Keratinocyte (primary cell): ENCODE data around the gene ALDOB. TPM values are rescaled to one million over a fixed set of nuclear protein-coding genes. Genes with fewer than 3 reads are reported as not detected.

Experiments used
- DNase-seq: peaks from one replicate; pipeline ENCODE4 v3.0.0-alpha.2; 2011; ENCODE audit warnings: low read depth, missing footprints, low spot score
- FAIRE-seq: peaks from 2 replicates; lab custom pipeline; 2011; peaks lifted over from hg19 to GRCh38; lab: Jason Lieb, UNC
- H2AFZ ChIP-seq: 2 replicates; pipeline ENCODE4 v1.6.0; 2012; ENCODE audit warnings: low read length, control low read depth, inconsistent platforms; ENCODE audit not compliant: control insufficient read depth
- H3K27ac ChIP-seq: 2 replicates; pipeline ENCODE4 v1.5.1; 2011; ENCODE audit warnings: low read length; ENCODE audit not compliant: control insufficient read depth, insufficient read depth
- H3K27me3 ChIP-seq: 3 replicates; pipeline ENCODE4 v1.6.0; 2011; ENCODE audit warnings: low read length; ENCODE audit not compliant: control insufficient read depth, insufficient read depth; ENCODE audit errors: extremely low read depth
- H3K36me3 ChIP-seq, 2 experiments: 2 replicates in 1 of 2; 3 replicates in 1 of 2; pipeline ENCODE4 v1.5.1; 2011; ENCODE audit warnings: low read length in 2 of 2, mild to moderate bottlenecking in 1 of 2; ENCODE audit not compliant: control insufficient read depth in 2 of 2, insufficient read depth in 2 of 2; ENCODE audit errors: extremely low read depth in 1 of 2
- H3K4me1 ChIP-seq: 3 replicates; pipeline ENCODE4 v1.5.1; 2011; ENCODE audit warnings: low read length; ENCODE audit not compliant: control insufficient read depth, insufficient read depth; ENCODE audit errors: extremely low read depth
- H3K4me2 ChIP-seq: 3 replicates; pipeline ENCODE4 v1.6.0; 2011; ENCODE audit warnings: low read depth, low read length; ENCODE audit not compliant: control insufficient read depth, insufficient read depth; ENCODE audit errors: extremely low read depth
- H3K4me3 ChIP-seq, 3 experiments: fragments of 200-600 bp in 1 of 3; sonication (generic) in 1 of 3; 2 replicates in 2 of 3; 3 replicates in 1 of 3; pipeline ENCODE4 v1.5.1; 2011 to 2016; ENCODE audit warnings: low read length in 3 of 3, mild to moderate bottlenecking in 3 of 3, control low read depth in 2 of 3, inconsistent platforms in 1 of 3, low read depth in 1 of 3, mixed read lengths in 1 of 3, mixed run types in 1 of 3, moderate library complexity in 1 of 3; ENCODE audit not compliant: control insufficient read depth in 2 of 3, insufficient read depth in 2 of 3; ENCODE audit errors: extremely low read depth in 1 of 3
- H3K79me2 ChIP-seq: 2 replicates; pipeline ENCODE4 v1.6.0; 2012; ENCODE audit warnings: low read length; ENCODE audit not compliant: control insufficient read depth, insufficient read depth
- H3K9ac ChIP-seq: 3 replicates; pipeline ENCODE4 v1.6.0; 2011; ENCODE audit warnings: low read length; ENCODE audit not compliant: control insufficient read depth, insufficient read depth; ENCODE audit errors: extremely low read depth
- H3K9me1 ChIP-seq: 3 replicates; pipeline ENCODE4 v1.6.0; 2011; ENCODE audit warnings: low read length; ENCODE audit not compliant: control insufficient read depth, insufficient read depth; ENCODE audit errors: extremely low read depth
- H3K9me3 ChIP-seq: 2 replicates; pipeline ENCODE4 v1.5.1; 2012; ENCODE audit warnings: low read depth, low read length; ENCODE audit not compliant: control insufficient read depth
- H4K20me1 ChIP-seq: 3 replicates; pipeline ENCODE4 v1.6.0; 2011; ENCODE audit warnings: low read length; ENCODE audit not compliant: control insufficient read depth, insufficient read depth; ENCODE audit errors: extremely low read depth
- CTCF ChIP-seq, 3 experiments: IDR thresholded peaks in 1 of 3; conservative IDR thresholded peaks in 1 of 3; optimal IDR thresholded peaks in 1 of 3; 2 replicates in 2 of 3; 3 replicates in 1 of 3; pipeline versions ENCODE3 to v1.5.1; 2011; ENCODE audit warnings: low read length in 3 of 3, mild to moderate bottlenecking in 3 of 3, moderate library complexity in 2 of 3, control low read depth in 1 of 3, inconsistent platforms in 1 of 3; ENCODE audit not compliant: insufficient read depth in 2 of 3; ENCODE audit errors: extremely low read depth in 1 of 3
- EZH2 ChIP-seq: IDR thresholded peaks from one replicate; pipeline ENCODE4 v1.6.1; 2012; ENCODE audit warnings: inconsistent platforms, mild to moderate bottlenecking, low read length, moderate library complexity
- dilution Hi-C: fragments of 300-500 bp; cut with MboI; formaldehyde crosslinking; loops from one replicate; pipeline ENCODE4 v1.7.0; 2020; ENCODE audit warnings: low sequenced_read_pairs; ENCODE audit not compliant: extremely low pct_ligation_motif_present
- polyA plus RNA-seq, 5 experiments: library from polyadenylated mRNA; depleted of rRNA in 3 of 5; stranded (reverse) in 3 of 5; stranded (forward) in 1 of 5; unstranded in 1 of 5; fragments of >200 nt; gene quantifications; 1 replicate in 1 of 5; 2 replicates in 3 of 5; 3 replicates in 1 of 5; pipeline versions ENCODE4 v1.2.1 to v1.2.3, GENCODE V29; 2011 to 2012; ENCODE audit warnings: missing spikeins in 2 of 5, low read depth in 1 of 5, low replicate concordance in 1 of 5

Gene ALDOB
- polyA plus RNA-seq, 1 donor (not counting 4 experiments of a cell fraction or from before 2014, with no cell fraction given) = not detected

GRCh38 chr9:101465326-101465915 is 29.8 kb upstream of the ALDOB start:
- Histone ChIP-seq H3K27me3 (no peaks in the 10 kb centered on the region), H3K9me3 (no peaks in the 10 kb centered on the region), H3K4me3 (no peak overlapping the region), H3K36me3 (peaks cover 0 to 1% of the 10 kb centered on the region in 2 experiments), H3K79me2 (no peaks in the 10 kb centered on the region), H3K4me1 (peaks cover 18% of the 10 kb centered on the region), H2AFZ (peak overlapping the region; percentile 47), H4K20me1 (no peaks in the 10 kb centered on the region), H3K27ac (peak overlapping the region; percentile 32), H3K9me1 (no peaks in the 10 kb centered on the region), H3K9ac (no peak overlapping the region), H3K4me2 (peak overlapping the region; percentile 46)
- TF ChIP-seq EZH2 (no peak), CTCF (optimal IDR thresholded peaks at IDR 0.05 in 1 of 3, IDR thresholded peaks at IDR 0.05 in 1 of 3, conservative IDR thresholded peaks at IDR 0.05 in 1 of 3; ENCODE audit: extremely low read depth in 1 of 3, insufficient read depth in 2 of 3, low read length in 3 of 3) (peak; percentile 62 to 76 (median 75))
- FAIRE-seq (peak; percentile 94), DNase-seq (no peak)
- dilution Hi-C loops = no loop called here

- H4K20me1 ChIP-seq = no peaks in the 10 kb centered on the region
- TF ChIP-seq EZH2 (no peak), CTCF (optimal IDR thresholded peaks at IDR 0.05 in 1 of 3, IDR thresholded peaks at IDR 0.05 in 1 of 3, conservative IDR thresholded peaks at IDR 0.05 in 1 of 3; ENCODE audit: extremely low read depth in 1 of 3, insufficient read depth in 2 of 3, low read length in 3 of 3) (no peak)
- no peak overlapping the region for H2AFZ ChIP-seq
- H3K27ac ChIP-seq = no peak overlapping the region
- no peaks in the 10 kb centered on the region for H3K9me3 ChIP-seq
- H3K36me3 ChIP-seq = no peaks in the 10 kb centered on the region
- no peak overlapping the region for H3K4me2 ChIP-seq
- H3K4me3 ChIP-seq = no peak overlapping the region
- peaks cover 18% of the 10 kb centered on the region for H3K4me1 ChIP-seq
- no peak for DNase-seq
- no peak for FAIRE-seq
- H3K9me1 ChIP-seq = no peaks in the 10 kb centered on the region
- no peaks in the 10 kb centered on the region for H3K27me3 ChIP-seq
- H3K79me2 ChIP-seq = no peaks in the 10 kb centered on the region
- no peak overlapping the region for H3K9ac ChIP-seq
- dilution Hi-C loops = no loop called here
Observed at GRCh38 chr9:101463397-101463796, 27.8 kb upstream of the ALDOB start.
